ELR (cell line): ENCODE results near the gene RFTN1.

Experiments used
- DNase-seq: peaks from one replicate; pipeline ENCODE4 v3.0.0-alpha.2; 2015; ENCODE audit warnings: low read depth

Gene RFTN1, protein sequence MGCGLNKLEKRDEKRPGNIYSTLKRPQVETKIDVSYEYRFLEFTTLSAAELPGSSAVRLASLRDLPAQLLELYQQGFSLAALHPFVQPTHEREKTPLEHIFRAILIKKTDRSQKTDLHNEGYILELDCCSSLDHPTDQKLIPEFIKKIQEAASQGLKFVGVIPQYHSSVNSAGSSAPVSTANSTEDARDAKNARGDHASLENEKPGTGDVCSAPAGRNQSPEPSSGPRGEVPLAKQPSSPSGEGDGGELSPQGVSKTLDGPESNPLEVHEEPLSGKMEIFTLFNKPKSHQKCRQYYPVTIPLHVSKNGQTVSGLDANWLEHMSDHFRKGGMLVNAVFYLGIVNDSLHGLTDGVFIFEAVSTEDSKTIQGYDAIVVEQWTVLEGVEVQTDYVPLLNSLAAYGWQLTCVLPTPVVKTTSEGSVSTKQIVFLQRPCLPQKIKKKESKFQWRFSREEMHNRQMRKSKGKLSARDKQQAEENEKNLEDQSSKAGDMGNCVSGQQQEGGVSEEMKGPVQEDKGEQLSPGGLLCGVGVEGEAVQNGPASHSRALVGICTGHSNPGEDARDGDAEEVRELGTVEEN

DNA sequence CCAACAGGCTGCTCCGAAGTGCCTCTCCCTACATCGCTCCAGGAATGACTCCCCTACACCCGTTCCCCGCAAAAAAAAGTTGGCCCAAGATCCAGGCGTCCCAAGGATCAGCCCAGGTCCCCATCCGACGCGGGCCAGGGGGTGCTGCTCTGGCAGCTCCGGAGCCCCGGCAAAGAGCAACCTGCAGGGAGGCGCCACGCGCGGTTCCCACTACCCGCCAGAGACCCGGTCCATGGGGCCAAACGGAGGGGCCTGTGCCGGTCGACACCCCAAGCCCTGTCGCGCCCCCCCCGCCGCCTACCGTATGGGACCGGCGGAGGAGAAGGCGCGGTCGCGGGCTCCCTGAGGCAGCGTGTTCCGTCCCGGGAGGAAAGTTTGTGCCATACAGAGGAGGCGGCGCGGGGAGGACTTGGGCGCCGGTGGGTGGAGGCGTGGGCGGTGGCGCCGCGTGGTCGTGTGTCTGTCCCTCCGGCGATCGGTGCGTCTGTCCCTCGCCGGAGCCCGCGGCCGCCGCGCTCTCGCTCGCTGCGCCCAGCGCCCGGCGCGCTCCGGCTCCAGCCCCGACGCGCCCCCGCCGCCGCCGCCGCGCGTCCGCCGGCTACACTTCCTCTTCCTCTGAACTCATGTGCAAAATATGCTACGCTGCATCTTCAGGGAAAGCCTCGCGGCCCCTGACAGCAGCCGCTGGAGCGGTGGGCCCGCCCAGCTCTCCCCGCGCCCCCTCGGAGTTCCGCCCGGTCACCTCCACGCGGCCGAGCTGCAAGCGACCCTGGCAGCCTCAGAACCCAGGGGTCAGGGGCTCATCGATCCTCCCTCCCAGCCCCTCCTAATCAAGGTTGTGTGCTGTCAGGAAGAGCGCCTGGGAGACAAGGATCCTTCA is at the start of gene RFTN1:
Gene RFTN1, minus strand, starts transcription at position 559 of the 880 bp plus-strand sequence. CDS start 19,830 bp downstream, outside the sequence.
- DNase-seq: peak; percentile 86

- DNase-seq: no peak
Observed at GRCh38 chr3:16559653-16560365, 46.3 kb upstream of the RFTN1 start.

- DNase-seq: no peak
Observed at GRCh38 chr3:16554126-16554525, 40.6 kb upstream of the RFTN1 start.

GRCh38 chr3:16552757-16553156 is 39.3 kb upstream of the RFTN1 start:
- DNase-seq: no peak

GRCh38 chr3:16551342-16551976 is 38.0 kb upstream of the RFTN1 start:
- DNase-seq: no peak

GRCh38 chr3:16550676-16551341 is 37.3 kb upstream of the RFTN1 start:
- peak; percentile 88 for DNase-seq

- DNase-seq: peak; percentile 22
Observed at GRCh38 chr3:16550305-16550675, 36.8 kb upstream of the RFTN1 start.

DNA sequence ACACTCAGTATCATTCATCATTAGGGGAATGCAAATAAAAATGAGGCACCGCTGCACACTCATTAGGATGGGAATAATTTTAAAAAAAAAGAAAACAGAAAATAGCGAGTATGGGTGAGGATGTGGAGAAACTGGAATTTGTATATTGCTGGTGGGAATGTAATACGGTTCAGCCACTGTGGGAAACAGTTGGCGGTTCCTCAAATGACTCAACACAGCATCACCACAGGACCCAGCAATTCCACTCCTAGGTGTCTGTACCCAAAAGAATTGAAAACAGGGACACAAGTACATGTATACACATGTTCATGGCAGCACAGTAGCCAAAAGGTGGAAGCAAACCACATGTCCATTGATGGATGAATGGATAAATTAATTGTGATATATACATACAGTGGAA is 35.2 kb upstream of the RFTN1 start:
- peak; percentile 88 for DNase-seq

DNA sequence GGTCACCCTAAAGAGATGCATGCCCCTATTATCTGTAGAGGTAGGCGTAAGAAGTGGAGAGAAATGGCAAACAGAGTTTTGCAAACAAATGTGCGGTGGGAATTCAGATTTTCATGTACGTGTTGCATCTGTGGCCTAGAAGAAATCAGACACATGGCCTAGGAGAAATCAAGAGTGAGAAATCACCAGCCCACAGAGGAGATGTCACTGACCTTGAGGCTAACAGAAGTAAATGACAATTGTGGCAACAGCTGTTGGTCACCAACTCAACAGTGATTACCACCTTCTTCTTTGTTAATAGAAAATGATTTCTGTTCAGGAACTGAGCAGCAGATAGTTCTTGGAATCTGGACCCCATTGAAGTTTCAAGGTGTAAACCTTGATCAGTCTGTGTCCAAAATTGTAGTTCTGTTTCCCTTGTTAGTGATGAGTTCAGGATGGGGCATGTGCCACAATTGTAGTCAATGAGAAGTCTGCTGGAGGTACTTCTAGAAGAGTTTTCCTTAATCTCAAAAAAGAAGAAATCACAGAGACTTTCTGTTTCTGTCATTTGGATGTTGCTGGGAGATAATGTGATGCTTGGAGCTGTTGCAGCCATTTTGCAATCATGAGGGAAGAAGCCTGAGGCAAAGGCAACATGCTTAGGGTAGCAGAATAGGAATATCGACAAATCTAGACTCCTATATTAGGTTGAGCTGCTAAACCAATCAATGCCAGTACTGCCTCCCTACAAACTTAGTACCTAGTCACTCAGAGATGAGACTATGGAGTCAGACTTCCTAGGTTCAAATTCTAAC is 34.3 kb upstream of the RFTN1 start:
- no peak for DNase-seq

DNA sequence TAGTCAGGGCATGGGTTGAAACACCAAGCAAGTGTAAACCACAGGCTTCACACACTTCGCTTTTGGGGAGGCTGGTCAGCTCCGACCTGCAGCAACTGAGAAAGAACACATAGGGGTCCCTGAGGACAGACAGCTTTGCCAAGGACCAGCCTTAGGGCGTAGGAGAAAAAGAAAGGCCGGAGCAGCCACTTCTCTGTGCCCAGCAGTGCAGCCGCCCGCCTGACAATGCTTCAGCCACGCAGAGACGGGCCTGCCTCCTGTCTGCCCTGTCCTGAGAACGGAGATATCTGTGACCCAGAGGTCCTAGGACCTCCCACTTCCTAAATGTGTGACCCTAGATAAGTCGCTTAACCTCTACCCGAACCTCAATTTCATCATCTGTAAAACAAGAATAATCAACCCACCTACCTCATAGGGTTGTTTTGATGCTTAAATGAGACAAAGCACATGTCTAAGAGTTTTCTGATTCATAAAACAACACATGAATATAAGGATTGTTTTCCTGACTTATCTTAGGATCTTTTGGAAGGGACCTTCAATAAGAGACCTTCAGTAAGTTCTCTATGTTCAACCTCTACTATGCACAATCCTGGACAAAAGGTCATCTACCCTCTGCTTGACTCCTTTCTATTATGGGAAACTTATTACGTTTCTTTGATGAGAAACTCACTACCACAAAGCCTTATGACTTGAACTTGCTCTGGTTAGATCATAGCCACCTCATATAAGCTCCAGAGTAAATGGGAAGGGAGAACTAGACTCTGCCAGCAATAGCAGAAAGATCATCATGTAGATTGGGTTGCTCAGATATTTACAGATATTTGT is 32.9 kb upstream of the RFTN1 start:
- no peak for DNase-seq

GRCh38 chr3:16545413-16546185 is 32.1 kb upstream of the RFTN1 start:
- no peak for DNase-seq

- no peak for DNase-seq
Observed at GRCh38 chr3:16543242-16543864, 29.9 kb upstream of the RFTN1 start.

GRCh38 chr3:16538507-16538906 is 25.0 kb upstream of the RFTN1 start:
- no peak for DNase-seq

DNA sequence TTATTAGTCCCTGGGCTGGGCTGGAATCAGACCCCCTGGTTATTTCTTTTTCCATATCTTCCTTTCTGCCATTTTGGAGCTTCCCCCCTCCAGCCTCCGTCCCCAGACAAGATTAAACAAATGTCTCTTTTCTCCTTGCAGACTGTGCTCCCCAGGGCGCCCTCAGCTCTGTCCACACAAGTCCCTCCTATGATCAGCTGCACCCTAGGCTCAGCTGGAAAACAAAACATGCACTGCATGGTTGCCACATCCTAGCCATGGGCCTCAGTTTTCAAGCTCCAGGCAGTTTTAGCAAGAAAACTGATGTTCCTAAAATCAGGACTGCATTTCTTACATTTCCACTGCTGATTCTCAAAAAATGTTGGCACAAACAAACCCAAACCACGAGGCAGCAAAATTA is 23.5 kb upstream of the RFTN1 start:
- no peak for DNase-seq

GRCh38 chr3:16536344-16536663 is 22.8 kb upstream of the RFTN1 start:
- no peak for DNase-seq

- no peak for DNase-seq
Observed at GRCh38 chr3:16534640-16535262, 21.3 kb upstream of the RFTN1 start.

- no peak for DNase-seq
Observed at GRCh38 chr3:16533928-16534574, 20.6 kb upstream of the RFTN1 start.
